Gastroesophageal sphincter (tissue), 3 donors: ENCODE data around the gene DGKG.

Experiments
- POLR2A ChIP-seq, 2 donors: fragments of 450-650 bp; IDR thresholded peaks; one replicate each; pipeline ENCODE4 v1.6.1; 2017; ENCODE audit warnings: antibody characterized with exemption in 2 of 2, mild to moderate bottlenecking in 2 of 2, moderate library complexity in 1 of 2
- TF ChIP-seq, protein P1 (sequence below), 4 experiments: fragments of 200-600 bp in 2 of 4; fragments of 450-650 bp in 2 of 4; sonication (generic) in 1 of 4; IDR thresholded peaks; one replicate each; pipeline ENCODE4 v1.5.1; 2017 to 2019; ENCODE audit warnings: antibody characterized with exemption in 4 of 4, mild to moderate bottlenecking in 2 of 4, moderate library complexity in 2 of 4

DNA sequence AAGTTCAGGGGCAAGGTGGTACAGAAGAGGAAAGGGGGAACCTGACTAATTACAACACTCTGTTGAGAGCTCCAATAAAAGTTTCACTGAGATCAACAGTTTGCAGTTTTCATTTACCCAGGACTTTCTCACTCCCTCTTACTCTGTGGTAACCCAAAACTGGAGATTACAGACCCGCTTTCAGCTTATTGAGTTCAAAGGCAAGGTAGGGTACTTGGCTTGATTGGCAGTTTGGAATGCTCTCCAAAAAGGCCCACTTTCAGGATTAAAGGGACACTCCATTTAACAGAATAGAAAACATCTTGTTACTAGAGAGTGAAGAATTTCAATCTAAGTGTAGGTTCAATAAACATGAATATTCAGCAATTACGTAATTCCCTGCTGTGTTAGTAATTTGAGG lies 135.6 kb downstream of the DGKG start:
- TF ChIP-seq, protein P1, sequence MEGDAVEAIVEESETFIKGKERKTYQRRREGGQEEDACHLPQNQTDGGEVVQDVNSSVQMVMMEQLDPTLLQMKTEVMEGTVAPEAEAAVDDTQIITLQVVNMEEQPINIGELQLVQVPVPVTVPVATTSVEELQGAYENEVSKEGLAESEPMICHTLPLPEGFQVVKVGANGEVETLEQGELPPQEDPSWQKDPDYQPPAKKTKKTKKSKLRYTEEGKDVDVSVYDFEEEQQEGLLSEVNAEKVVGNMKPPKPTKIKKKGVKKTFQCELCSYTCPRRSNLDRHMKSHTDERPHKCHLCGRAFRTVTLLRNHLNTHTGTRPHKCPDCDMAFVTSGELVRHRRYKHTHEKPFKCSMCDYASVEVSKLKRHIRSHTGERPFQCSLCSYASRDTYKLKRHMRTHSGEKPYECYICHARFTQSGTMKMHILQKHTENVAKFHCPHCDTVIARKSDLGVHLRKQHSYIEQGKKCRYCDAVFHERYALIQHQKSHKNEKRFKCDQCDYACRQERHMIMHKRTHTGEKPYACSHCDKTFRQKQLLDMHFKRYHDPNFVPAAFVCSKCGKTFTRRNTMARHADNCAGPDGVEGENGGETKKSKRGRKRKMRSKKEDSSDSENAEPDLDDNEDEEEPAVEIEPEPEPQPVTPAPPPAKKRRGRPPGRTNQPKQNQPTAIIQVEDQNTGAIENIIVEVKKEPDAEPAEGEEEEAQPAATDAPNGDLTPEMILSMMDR (IDR thresholded peaks at IDR 0.05): no peak
- no peak for TF ChIP-seq POLR2A (IDR thresholded peaks at IDR 0.05)
